22Rv1 (cell line): ENCODE results near the gene NRCAM.

Experiments
- ZFX ChIP-seq: fragments of 450-650 bp; IDR thresholded peaks from 2 replicates; pipeline ENCODE4 v1.6.1; 2017; ENCODE audit warnings: antibody characterized with exemption, borderline replicate concordance
- TF ChIP-seq, protein P1 (sequence below): fragments of 450-650 bp; IDR thresholded peaks from 2 replicates; pipeline ENCODE4 v1.5.1; 2017; ENCODE audit warnings: mild to moderate bottlenecking

GRCh38 chr7:108314049-108314448 lies 142.2 kb downstream of the NRCAM start:
- TF ChIP-seq, protein P1, sequence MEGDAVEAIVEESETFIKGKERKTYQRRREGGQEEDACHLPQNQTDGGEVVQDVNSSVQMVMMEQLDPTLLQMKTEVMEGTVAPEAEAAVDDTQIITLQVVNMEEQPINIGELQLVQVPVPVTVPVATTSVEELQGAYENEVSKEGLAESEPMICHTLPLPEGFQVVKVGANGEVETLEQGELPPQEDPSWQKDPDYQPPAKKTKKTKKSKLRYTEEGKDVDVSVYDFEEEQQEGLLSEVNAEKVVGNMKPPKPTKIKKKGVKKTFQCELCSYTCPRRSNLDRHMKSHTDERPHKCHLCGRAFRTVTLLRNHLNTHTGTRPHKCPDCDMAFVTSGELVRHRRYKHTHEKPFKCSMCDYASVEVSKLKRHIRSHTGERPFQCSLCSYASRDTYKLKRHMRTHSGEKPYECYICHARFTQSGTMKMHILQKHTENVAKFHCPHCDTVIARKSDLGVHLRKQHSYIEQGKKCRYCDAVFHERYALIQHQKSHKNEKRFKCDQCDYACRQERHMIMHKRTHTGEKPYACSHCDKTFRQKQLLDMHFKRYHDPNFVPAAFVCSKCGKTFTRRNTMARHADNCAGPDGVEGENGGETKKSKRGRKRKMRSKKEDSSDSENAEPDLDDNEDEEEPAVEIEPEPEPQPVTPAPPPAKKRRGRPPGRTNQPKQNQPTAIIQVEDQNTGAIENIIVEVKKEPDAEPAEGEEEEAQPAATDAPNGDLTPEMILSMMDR, result no peak
- TF ChIP-seq ZFX, result no peak
